ENCODE measurements around the gene ADAM19.

- TF ChIP-seq, protein P1, sequence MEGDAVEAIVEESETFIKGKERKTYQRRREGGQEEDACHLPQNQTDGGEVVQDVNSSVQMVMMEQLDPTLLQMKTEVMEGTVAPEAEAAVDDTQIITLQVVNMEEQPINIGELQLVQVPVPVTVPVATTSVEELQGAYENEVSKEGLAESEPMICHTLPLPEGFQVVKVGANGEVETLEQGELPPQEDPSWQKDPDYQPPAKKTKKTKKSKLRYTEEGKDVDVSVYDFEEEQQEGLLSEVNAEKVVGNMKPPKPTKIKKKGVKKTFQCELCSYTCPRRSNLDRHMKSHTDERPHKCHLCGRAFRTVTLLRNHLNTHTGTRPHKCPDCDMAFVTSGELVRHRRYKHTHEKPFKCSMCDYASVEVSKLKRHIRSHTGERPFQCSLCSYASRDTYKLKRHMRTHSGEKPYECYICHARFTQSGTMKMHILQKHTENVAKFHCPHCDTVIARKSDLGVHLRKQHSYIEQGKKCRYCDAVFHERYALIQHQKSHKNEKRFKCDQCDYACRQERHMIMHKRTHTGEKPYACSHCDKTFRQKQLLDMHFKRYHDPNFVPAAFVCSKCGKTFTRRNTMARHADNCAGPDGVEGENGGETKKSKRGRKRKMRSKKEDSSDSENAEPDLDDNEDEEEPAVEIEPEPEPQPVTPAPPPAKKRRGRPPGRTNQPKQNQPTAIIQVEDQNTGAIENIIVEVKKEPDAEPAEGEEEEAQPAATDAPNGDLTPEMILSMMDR (IDR thresholded peaks at IDR 0.05) = no peak
- TF ChIP-seq POLR2A (IDR thresholded peaks at IDR 0.05) = no peak
Measured at GRCh38 chr5:157568720-157569119, 6.9 kb downstream of the ADAM19 start.
